Neuronal stem cell (in vitro differentiated cells): ENCODE results near the gene ORMDL1. TPM values are rescaled to one million over a fixed set of nuclear protein-coding genes. Genes with fewer than 3 reads are reported as not detected.

Experiments used
- DNase-seq: peaks from one replicate; pipeline ENCODE4 v3.0.0-alpha.2; 2013; ENCODE audit warnings: low spot score
- H2AFZ ChIP-seq: one replicate; pipeline ENCODE4 v1.6.1; 2013; ENCODE audit warnings: mild to moderate bottlenecking, low read length, inconsistent platforms
- H2AK5ac ChIP-seq: 2 replicates; pipeline ENCODE4 v1.6.1; 2013; ENCODE audit warnings: low read depth, mild to moderate bottlenecking, inconsistent platforms, low read length, moderate library complexity, mixed read lengths
- H2BK120ac ChIP-seq: 2 replicates; pipeline ENCODE4 v1.6.1; 2013; ENCODE audit warnings: low read depth, mild to moderate bottlenecking, inconsistent platforms, low read length, moderate library complexity, mixed read lengths
- H2BK12ac ChIP-seq: one replicate; pipeline ENCODE4 v1.6.1; 2013; ENCODE audit warnings: low read length, inconsistent platforms
- H2BK15ac ChIP-seq: 2 replicates; pipeline ENCODE4 v1.6.1; 2013; ENCODE audit warnings: mild to moderate bottlenecking, low read length, inconsistent platforms, mixed read lengths
- H2BK5ac ChIP-seq: one replicate; pipeline ENCODE4 v1.6.1; 2013; ENCODE audit warnings: inconsistent platforms, mild to moderate bottlenecking, low read length, moderate library complexity
- H3K14ac ChIP-seq: one replicate; pipeline ENCODE4 v1.6.1; 2013; ENCODE audit warnings: low read length, inconsistent platforms
- H3K18ac ChIP-seq: 2 replicates; pipeline ENCODE4 v1.6.1; 2013; ENCODE audit warnings: low read length, inconsistent platforms
- H3K23ac ChIP-seq: 2 replicates; pipeline ENCODE4 v1.6.1; 2013; ENCODE audit warnings: low read depth, mild to moderate bottlenecking, mixed read lengths, low read length, inconsistent platforms; ENCODE audit not compliant: poor library complexity
- H3K27ac ChIP-seq: replicated peaks from 3 replicates; pipeline ENCODE4 v1.5.1; 2013; ENCODE audit warnings: low read length, inconsistent platforms
- H3K27me3 ChIP-seq, 3 experiments: 2 replicates each; pipeline ENCODE4 v1.6.1; 2013; ENCODE audit warnings: low read length in 3 of 3, mild to moderate bottlenecking in 2 of 3, inconsistent platforms in 1 of 3, low read depth in 1 of 3, mixed read lengths in 1 of 3, moderate library complexity in 1 of 3; ENCODE audit not compliant: control insufficient read depth in 3 of 3, insufficient read depth in 3 of 3
- H3K36me3 ChIP-seq, 2 donors: replicated peaks in 1 of 2; 2 replicates each; pipeline ENCODE4 v1.6.1; 2013; ENCODE audit warnings: low read length in 2 of 2; ENCODE audit not compliant: control insufficient read depth in 2 of 2, insufficient read depth in 2 of 2
- H3K4ac ChIP-seq: 2 replicates; pipeline ENCODE4 v1.6.1; 2013; ENCODE audit warnings: inconsistent platforms, mild to moderate bottlenecking, low read length, moderate library complexity
- H3K4me1 ChIP-seq, 2 donors: 1 replicate in 1 of 2; 2 replicates in 1 of 2; pipeline ENCODE4 v1.6.1; 2013; ENCODE audit warnings: low read length in 2 of 2, low read depth in 1 of 2; ENCODE audit not compliant: control insufficient read depth in 2 of 2, insufficient read depth in 1 of 2
- H3K4me2 ChIP-seq: one replicate; pipeline ENCODE4 v1.6.1; 2013; ENCODE audit warnings: mild to moderate bottlenecking, low read length, inconsistent platforms; ENCODE audit not compliant: insufficient read depth, poor library complexity, severe bottlenecking
- H3K4me3 ChIP-seq, 2 donors: 2 replicates each; pipeline ENCODE4 v1.5.1; 2013; ENCODE audit warnings: low read length in 2 of 2, mild to moderate bottlenecking in 2 of 2, inconsistent platforms in 1 of 2, moderate library complexity in 1 of 2
- H3K79me1 ChIP-seq: one replicate; pipeline ENCODE4 v1.6.1; 2013; ENCODE audit warnings: low read depth, mild to moderate bottlenecking, inconsistent platforms, low read length, moderate library complexity
- H3K9ac ChIP-seq: one replicate; pipeline ENCODE4 v1.6.1; 2013; ENCODE audit warnings: mild to moderate bottlenecking, low read depth, low read length, inconsistent platforms; ENCODE audit not compliant: poor library complexity
- H3K9me3 ChIP-seq, 2 donors: replicated peaks in 1 of 2; 2 replicates each; pipeline versions ENCODE3 to v1.6.1; 2013; ENCODE audit warnings: low read length in 2 of 2, mild to moderate bottlenecking in 2 of 2, inconsistent platforms in 1 of 2, low read depth in 1 of 2, mixed read lengths in 1 of 2, moderate library complexity in 1 of 2; ENCODE audit not compliant: control insufficient read depth in 2 of 2, insufficient read depth in 1 of 2
- H4K8ac ChIP-seq: one replicate; pipeline ENCODE4 v1.6.1; 2013; ENCODE audit warnings: low read depth, mild to moderate bottlenecking, inconsistent platforms, low read length, moderate library complexity
- H4K91ac ChIP-seq: one replicate; pipeline ENCODE4 v1.6.1; 2013; ENCODE audit warnings: low read length, low read depth, mild to moderate bottlenecking, inconsistent platforms; ENCODE audit not compliant: poor library complexity
- WGBS, 2 donors: extraction: QIAGEN DNeasy Blood & Tissue Kit; methylation state at CpG; one replicate each; pipeline ENCODE4 v1.1.7; 2013; ENCODE audit warnings: missing lambda C conversion rate in 2 of 2, mixed read lengths in 1 of 2; ENCODE audit not compliant: insufficient read length in 2 of 2, insufficient replicate concordance in 1 of 2; ENCODE audit errors: extremely low coverage in 2 of 2; 5-methylcytosine and 5-hydroxymethylcytosine counted together
- polyA plus RNA-seq, 2 experiments: library from polyadenylated mRNA; stranded (reverse); fragments of 200-250 nt; gene quantifications; one replicate each; pipeline ENCODE4 v1.2.3, GENCODE V29; 2013

ORMDL1 gene
- polyA plus RNA-seq (2013, experiment 1 of 2): 72.3 TPM
- polyA plus RNA-seq (2013, experiment 2 of 2): 75.0 TPM

DNA sequence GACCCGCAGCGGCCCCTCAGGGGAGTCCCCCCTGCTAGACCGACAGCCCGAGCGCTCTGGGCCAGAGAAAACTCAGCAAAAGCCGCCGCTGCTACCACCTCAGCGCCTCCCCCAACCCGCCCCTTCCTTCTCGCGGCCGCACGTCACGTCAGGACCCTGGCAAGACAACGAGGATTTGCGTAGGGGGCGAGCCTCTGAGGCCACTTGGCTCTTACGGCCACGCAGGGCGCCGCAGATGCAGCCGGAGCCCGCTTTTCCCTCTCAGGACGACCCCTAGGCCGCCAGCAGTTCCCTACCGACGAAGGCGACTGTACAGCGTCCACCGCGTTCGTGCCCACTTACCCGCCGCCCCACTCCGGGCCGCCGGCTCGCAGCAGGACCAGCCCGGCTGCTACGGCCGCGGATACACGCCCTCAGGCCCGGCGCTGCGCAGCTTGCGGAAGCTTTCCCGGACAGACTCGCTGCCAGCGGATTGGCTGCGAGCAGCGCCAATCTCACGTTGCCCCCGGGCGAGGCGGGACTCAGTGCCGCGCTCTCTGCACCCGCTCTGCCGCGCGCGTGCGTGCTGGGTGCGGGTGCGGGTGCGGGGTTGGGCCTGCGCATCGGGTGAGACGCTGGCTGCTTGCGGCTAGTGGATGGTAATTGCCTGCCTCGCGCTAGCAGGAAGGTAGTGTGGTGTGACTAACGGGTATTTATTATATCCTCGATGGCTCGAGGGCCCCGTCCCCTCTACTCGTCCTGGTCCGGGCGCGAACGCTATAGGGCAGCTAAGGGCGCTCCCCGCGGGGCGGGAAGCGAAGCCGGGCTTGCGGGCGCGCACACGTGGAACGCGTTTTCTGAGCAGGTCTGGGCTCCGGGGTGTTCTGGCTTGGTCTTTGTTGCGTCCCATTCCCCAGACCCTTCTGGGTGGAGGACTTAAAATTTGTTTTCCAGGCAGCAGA is at the start of gene ORMDL1, which contains the start of gene PMS1:
Gene ORMDL1 (minus strand): TSS at position 413 of the 941 bp plus-strand sequence. CDS start 1,744 bp downstream, outside the sequence.
Gene PMS1 (plus strand): TSS at position 524 of the 941 bp plus-strand sequence. CDS start 7,360 bp downstream, outside the sequence.
- no peak within 1 kb of the TSS for H2BK12ac ChIP-seq
- H3K27ac ChIP-seq: peak within 1 kb of the TSS; percentile 96
- H2AK5ac ChIP-seq: no peak within 1 kb of the TSS
- H3K23ac ChIP-seq: peak within 1 kb of the TSS; percentile 99
- peaks cover 2 to 5% of the 10 kb centered on the region in 2 donors for H3K4me1 ChIP-seq
- no CpG with 5 or more reads among the region's 96 CpGs for WGBS, 2 donors
- H3K4me2 ChIP-seq: peak within 1 kb of the TSS; percentile 69
- peaks cover 2% of the 10 kb centered on the region for H3K79me1 ChIP-seq
- H3K9me3 ChIP-seq: no peaks in the 10 kb centered on the region
- no peaks in the 10 kb centered on the region for H3K27me3 ChIP-seq
- H2BK5ac ChIP-seq: peak within 1 kb of the TSS; percentile 96
- H2BK120ac ChIP-seq: no peak within 1 kb of the TSS
- peak within 1 kb of the TSS; percentile 95 for H4K91ac ChIP-seq
- peak within 1 kb of the TSS; percentile 100 for H3K18ac ChIP-seq
- peak within 1 kb of the TSS; percentile 92 for H2BK15ac ChIP-seq
- peak within 1 kb of the TSS; percentile 96 for H3K9ac ChIP-seq
- DNase-seq: peak; percentile 95
- peak within 1 kb of the TSS; percentile 97 for H2AFZ ChIP-seq
- peak within 1 kb of the TSS; percentile 75 to 95 for H3K4me3 ChIP-seq
- peak within 1 kb of the TSS; percentile 17 for H4K8ac ChIP-seq
- H3K4ac ChIP-seq: no peak within 1 kb of the TSS
- peak within 1 kb of the TSS; percentile 98 for H3K14ac ChIP-seq
- peaks cover 8 to 72% of the 10 kb centered on the region in 2 donors for H3K36me3 ChIP-seq

DNA sequence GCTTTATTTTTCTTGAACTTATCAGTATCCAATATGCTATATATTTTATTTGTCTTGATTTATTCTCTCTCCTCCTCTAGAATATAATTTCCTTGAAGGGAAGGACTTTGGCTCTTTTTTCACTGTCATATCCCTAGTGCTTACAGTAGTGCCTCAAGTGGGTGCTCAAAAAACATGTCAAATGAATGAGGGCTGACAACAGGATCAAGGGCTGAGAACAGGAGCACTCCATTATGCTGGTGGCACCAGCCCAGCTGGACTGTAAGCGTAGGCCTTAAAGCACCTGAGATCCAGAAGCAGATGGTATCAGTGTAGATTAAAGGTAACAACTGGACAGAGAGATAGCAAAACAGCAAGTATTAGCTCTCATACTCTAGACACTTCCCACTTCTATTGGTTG is 46.4 kb upstream of the ORMDL1 start:
- H4K91ac ChIP-seq: no peak overlapping the region

GRCh38 chr2:189829102-189829833 is 45.1 kb upstream of the ORMDL1 start:
- Histone ChIP-seq H2AFZ (no peak overlapping the region), H3K4me2 (no peak overlapping the region), H3K4me1 (peaks cover 0 to 2% of the 10 kb centered on the region in 2 donors), H2AK5ac (no peak overlapping the region), H3K4ac (no peak overlapping the region), H3K4me3 (no peak overlapping the region), H3K9ac (no peak overlapping the region), H4K91ac (no peak overlapping the region), H3K27me3 (no peaks in the 10 kb centered on the region), H2BK120ac (no peak overlapping the region), H2BK15ac (no peak overlapping the region), H2BK12ac (no peak overlapping the region), H4K8ac (no peak overlapping the region), H3K14ac (no peak overlapping the region), H3K36me3 (peaks cover 3 to 60% of the 10 kb centered on the region in 2 donors), H2BK5ac (no peak overlapping the region), H3K79me1 (no peaks in the 10 kb centered on the region), H3K18ac (no peak overlapping the region), H3K9me3 (no peaks in the 10 kb centered on the region), H3K23ac (no peak overlapping the region), H3K27ac (no peak overlapping the region)
- WGBS, 2 donors: no CpG with 5 or more reads among the region's 4 CpGs
- no peak for DNase-seq

More for the DNA sequence above, 46.4 kb upstream of the ORMDL1 start:
- Histone ChIP-seq H4K8ac (no peak overlapping the region), H3K79me1 (no peaks in the 10 kb centered on the region), H2BK12ac (no peak overlapping the region), H2BK15ac (no peak overlapping the region), H3K4ac (no peak overlapping the region), H3K27ac (no peak overlapping the region), H3K4me2 (no peak overlapping the region), H3K27me3 (no peaks in the 10 kb centered on the region), H2BK120ac (no peak overlapping the region), H3K4me1 (peaks cover 0 to 2% of the 10 kb centered on the region in 2 donors), H3K9me3 (no peaks in the 10 kb centered on the region), H3K18ac (no peak overlapping the region), H3K36me3 (peaks cover 3 to 53% of the 10 kb centered on the region in 2 donors), H3K14ac (no peak overlapping the region), H2AFZ (no peak overlapping the region), H3K9ac (no peak overlapping the region), H2BK5ac (no peak overlapping the region), H2AK5ac (no peak overlapping the region), H3K23ac (no peak overlapping the region), H3K4me3 (no peak overlapping the region)
- no CpG with 5 or more reads among the region's 1 CpG for whole genome bisulfite sequencing, 2 donors
- no peak for DNase-seq
